Measurements from ENCODE around the gene RNF180.

RNF180 gene

DNA sequence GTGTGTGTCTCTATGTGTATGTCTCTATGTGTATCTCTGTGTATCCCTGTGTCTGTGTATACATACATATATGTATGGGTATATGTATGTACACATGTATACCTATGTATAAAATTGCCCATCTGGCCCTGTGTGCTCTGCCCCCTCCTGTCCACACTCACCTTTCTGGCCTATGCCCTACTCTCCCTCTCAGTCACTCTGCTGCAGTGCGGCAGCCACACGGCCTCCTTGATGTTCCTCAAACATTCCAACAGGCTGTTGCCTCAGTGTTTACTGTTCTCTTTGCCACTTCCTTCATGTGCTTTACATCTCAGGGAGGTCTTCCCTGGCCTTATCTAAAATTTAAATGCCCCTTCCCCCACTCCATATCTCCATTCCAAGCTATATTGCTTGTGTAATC is 18.3 kb upstream of the RNF180 start:
- no peak overlapping the region for H3K4me3 ChIP-seq (ENCODE audit: low read depth, low read length)
- no peak for DNase-seq (ENCODE audit: low read depth)
- no peak for TF ChIP-seq CTCF (conservative IDR thresholded peaks at IDR 0.05; ENCODE audit: low read depth, low read length)

DNA sequence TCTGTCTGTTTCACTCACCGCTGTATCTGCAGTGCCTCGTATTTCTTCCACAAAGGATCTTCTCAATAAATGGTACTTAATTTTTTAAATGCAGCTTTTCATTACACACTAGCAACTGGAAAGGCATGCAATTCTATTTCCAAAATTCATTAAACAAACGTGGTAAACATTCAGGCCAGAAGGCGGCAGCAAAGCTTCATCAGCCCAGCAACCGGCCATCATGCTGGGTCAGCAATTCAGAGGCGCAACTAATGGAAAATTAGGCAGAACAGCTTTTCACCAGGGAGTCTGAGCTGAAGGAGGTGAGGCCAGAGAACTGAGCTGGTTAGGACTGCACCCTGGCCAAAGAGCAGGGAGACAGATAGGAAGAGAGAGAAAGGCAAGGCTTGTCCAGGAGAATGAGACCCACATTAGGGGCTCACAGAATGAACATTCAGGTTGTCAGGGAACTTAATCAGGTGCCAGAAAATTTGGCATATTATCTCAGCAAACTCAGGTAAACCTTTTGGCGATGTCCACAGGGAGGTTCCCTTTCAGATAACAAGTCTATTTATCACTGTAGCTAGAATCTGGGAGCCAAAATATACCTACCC is 17.7 kb upstream of the RNF180 start:
- peak; percentile 70 for DNase-seq (ENCODE audit: low read depth)

GRCh38 chr5:64149268-64149667 is 16.4 kb upstream of the RNF180 start:
- no peak for TF ChIP-seq CTCF (conservative IDR thresholded peaks at IDR 0.05; ENCODE audit: low read depth, low read length)
- no peak overlapping the region for H3K4me3 ChIP-seq (ENCODE audit: low read depth, low read length)
- DNase-seq (ENCODE audit: low read depth) = peak; percentile 9

More for the DNA sequence above, 17.7 kb upstream of the RNF180 start:
- no peak overlapping the region for H3K4me3 ChIP-seq (ENCODE audit: low read depth, low read length)
- peak; percentile 90 for TF ChIP-seq CTCF (conservative IDR thresholded peaks at IDR 0.05; ENCODE audit: low read depth, low read length)

DNA sequence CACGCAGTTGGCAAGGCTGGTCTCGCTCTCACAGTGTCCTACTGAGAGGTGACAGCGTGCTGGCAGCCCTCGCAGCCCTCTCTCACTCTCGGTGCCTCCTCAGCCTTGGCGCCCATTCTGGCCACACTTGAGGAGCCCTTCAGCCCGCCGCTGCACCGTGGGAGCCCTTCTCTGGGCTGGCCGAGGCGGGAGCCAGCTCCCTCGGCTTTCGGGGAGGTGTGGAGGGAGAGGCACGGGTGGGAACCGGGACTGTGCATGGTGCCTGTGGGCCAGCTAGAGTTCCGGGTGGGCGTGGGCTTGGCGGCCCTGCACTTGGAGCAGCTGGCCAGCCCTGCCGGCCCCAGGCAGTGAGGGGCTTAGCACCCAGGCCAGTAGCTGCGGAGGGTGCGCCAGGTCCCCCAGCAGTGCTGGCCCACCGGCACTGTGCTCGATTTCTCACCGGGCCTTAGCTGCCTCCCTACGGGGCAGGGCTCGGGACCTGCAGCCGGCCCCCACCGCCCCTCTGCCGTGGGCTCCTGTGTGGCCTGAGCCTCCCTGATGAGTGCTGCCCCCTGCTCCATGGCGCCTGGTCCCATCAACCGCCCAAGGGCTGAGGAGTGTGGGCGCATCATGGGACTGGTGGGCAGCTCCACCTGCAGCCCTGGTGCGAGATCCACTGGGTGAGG is 15.7 kb upstream of the RNF180 start:
- no peak for TF ChIP-seq CTCF (conservative IDR thresholded peaks at IDR 0.05; ENCODE audit: low read depth, low read length)

DNA sequence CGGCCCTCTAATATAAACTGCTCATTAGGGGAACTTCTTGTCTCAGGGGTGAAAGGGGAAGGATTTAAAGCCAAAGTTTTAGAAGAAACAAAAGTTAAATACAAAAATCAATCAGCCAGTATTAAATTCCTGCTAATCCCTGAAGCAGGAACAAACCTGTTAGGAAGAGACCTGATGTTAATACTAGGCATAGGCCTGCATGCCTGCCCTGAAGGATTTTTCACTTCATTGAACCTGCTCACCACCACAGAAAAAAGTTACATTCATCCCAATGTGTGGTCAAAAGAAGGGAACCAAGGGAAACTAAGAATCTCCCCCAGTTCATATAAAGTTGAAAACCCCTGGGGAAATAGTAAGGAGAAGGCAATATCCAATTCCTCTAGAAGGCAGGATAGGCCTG is 9.4 kb upstream of the RNF180 start:
- no peak for TF ChIP-seq CTCF (conservative IDR thresholded peaks at IDR 0.05; ENCODE audit: low read depth, low read length)
- no peak overlapping the region for H3K4me3 ChIP-seq (ENCODE audit: low read depth, low read length)
- no peak for DNase-seq (ENCODE audit: low read depth)

More for the DNA sequence above, 15.7 kb upstream of the RNF180 start:
- H3K4me3 ChIP-seq (ENCODE audit: low read depth, low read length) = no peak overlapping the region
- DNase-seq (ENCODE audit: low read depth) = no peak

GRCh38 chr5:64158827-64159226 is 6.8 kb upstream of the RNF180 start:
- no peak for DNase-seq (ENCODE audit: low read depth)

More at GRCh38 chr5:64158827-64159226, 6.8 kb upstream of the RNF180 start:
- no peak overlapping the region for H3K4me3 ChIP-seq (ENCODE audit: low read depth, low read length)
- TF ChIP-seq CTCF (conservative IDR thresholded peaks at IDR 0.05; ENCODE audit: low read depth, low read length) = no peak

Measured in choroid plexus epithelial cell (primary cell).